HUES48 (cell line): Measurements from ENCODE around the gene MGAT3.

Experiments
- H3K27ac ChIP-seq: one replicate; pipeline ENCODE4 v1.7.0; 2013; ENCODE audit warnings: low read depth, low read length, inconsistent platforms
- H3K27me3 ChIP-seq: 2 replicates; pipeline ENCODE4 v1.6.1; 2013; ENCODE audit warnings: mild to moderate bottlenecking, low read length; ENCODE audit not compliant: control insufficient read depth, insufficient read depth
- H3K36me3 ChIP-seq: 2 replicates; pipeline ENCODE4 v1.6.1; 2013; ENCODE audit warnings: low read length; ENCODE audit not compliant: control insufficient read depth, insufficient read depth
- H3K4me1 ChIP-seq: 2 replicates; pipeline ENCODE4 v1.6.1; 2013; ENCODE audit warnings: mild to moderate bottlenecking, low read length; ENCODE audit not compliant: control insufficient read depth, insufficient read depth
- H3K4me3 ChIP-seq: 2 replicates; pipeline ENCODE4 v1.5.1; 2013; ENCODE audit warnings: mild to moderate bottlenecking, low read depth, low read length
- H3K9ac ChIP-seq: 2 replicates; pipeline ENCODE4 v1.6.1; 2013; ENCODE audit warnings: mild to moderate bottlenecking, low read depth, low read length, moderate library complexity
- H3K9me3 ChIP-seq: 2 replicates; pipeline ENCODE4 v1.6.1; 2013; ENCODE audit warnings: low read length; ENCODE audit not compliant: control insufficient read depth, insufficient read depth

The MGAT3 gene

GRCh38 chr22:39429186-39429585 is 27.6 kb upstream of the MGAT3 start:
- Histone ChIP-seq H3K9me3 (no peaks in the 10 kb centered on the region), H3K4me3 (peak overlapping the region; percentile 34; the same call in 1 of the 2 replicates), H3K36me3 (peaks cover 30% of the 10 kb centered on the region), H3K9ac (0 out of 2 replicates have a peak overlapping the region, but pooled peaks have one; percentile 46), H3K27ac (peak overlapping the region; percentile 80), H3K27me3 (no peaks in the 10 kb centered on the region), H3K4me1 (peaks cover 16% of the 10 kb centered on the region)

GRCh38 chr22:39429916-39430575 is 26.8 kb upstream of the MGAT3 start:
- Histone ChIP-seq H3K4me3 (no peak overlapping the region), H3K36me3 (peaks cover 25% of the 10 kb centered on the region), H3K4me1 (peaks cover 16% of the 10 kb centered on the region), H3K27ac (no peak overlapping the region), H3K9ac (no peak overlapping the region), H3K9me3 (no peaks in the 10 kb centered on the region), H3K27me3 (no peaks in the 10 kb centered on the region)

- Histone ChIP-seq H3K27me3 (no peaks in the 10 kb centered on the region), H3K4me3 (no peak overlapping the region), H3K4me1 (peaks cover 16% of the 10 kb centered on the region), H3K9me3 (no peaks in the 10 kb centered on the region), H3K9ac (no peak overlapping the region), H3K27ac (no peak overlapping the region), H3K36me3 (peaks cover 25% of the 10 kb centered on the region)
Observed at GRCh38 chr22:39430576-39431150, 26.1 kb upstream of the MGAT3 start.

- Histone ChIP-seq H3K27me3 (no peaks in the 10 kb centered on the region), H3K4me1 (peaks cover 16% of the 10 kb centered on the region), H3K4me3 (no peak overlapping the region), H3K9ac (no peak overlapping the region), H3K9me3 (no peaks in the 10 kb centered on the region), H3K27ac (no peak overlapping the region), H3K36me3 (peaks cover 24% of the 10 kb centered on the region)
Observed at GRCh38 chr22:39431216-39431801, 25.5 kb upstream of the MGAT3 start.

- no peak overlapping the region for H3K27ac ChIP-seq
- H3K9ac ChIP-seq, result no peak overlapping the region
- peaks cover 16% of the 10 kb centered on the region for H3K4me1 ChIP-seq
- no peaks in the 10 kb centered on the region for H3K27me3 ChIP-seq
- H3K4me3 ChIP-seq, result no peak overlapping the region
- H3K9me3 ChIP-seq, result no peaks in the 10 kb centered on the region
- H3K36me3 ChIP-seq, result peaks cover 19% of the 10 kb centered on the region
Observed at GRCh38 chr22:39431821-39432251, 25.0 kb upstream of the MGAT3 start.

- Histone ChIP-seq H3K4me1 (peaks cover 17% of the 10 kb centered on the region), H3K27me3 (no peaks in the 10 kb centered on the region)
Observed at GRCh38 chr22:39432361-39432811, 24.4 kb upstream of the MGAT3 start.

GRCh38 chr22:39433476-39434242 is 23.2 kb upstream of the MGAT3 start:
- peaks cover 4% of the 10 kb centered on the region; the same call in 1 of the 2 replicates for H3K27me3 ChIP-seq
- no peaks in the 10 kb centered on the region for H3K9me3 ChIP-seq
- peaks cover 14% of the 10 kb centered on the region for H3K36me3 ChIP-seq
- peaks cover 14% of the 10 kb centered on the region for H3K4me1 ChIP-seq
- H3K4me3 ChIP-seq, result no peak overlapping the region
- H3K9ac ChIP-seq, result no peak overlapping the region
- no peak overlapping the region for H3K27ac ChIP-seq

More at GRCh38 chr22:39432361-39432811, 24.4 kb upstream of the MGAT3 start:
- Histone ChIP-seq H3K27ac (no peak overlapping the region), H3K9ac (no peak overlapping the region), H3K9me3 (no peaks in the 10 kb centered on the region), H3K36me3 (peaks cover 14% of the 10 kb centered on the region), H3K4me3 (no peak overlapping the region)

GRCh38 chr22:39434243-39434653 is 22.6 kb upstream of the MGAT3 start:
- peaks cover 8% of the 10 kb centered on the region for H3K4me1 ChIP-seq
- H3K27me3 ChIP-seq, result peaks cover 4% of the 10 kb centered on the region; the same call in 1 of the 2 replicates
- peaks cover 14% of the 10 kb centered on the region for H3K36me3 ChIP-seq
- H3K9ac ChIP-seq, result no peak overlapping the region
- no peaks in the 10 kb centered on the region for H3K9me3 ChIP-seq
- no peak overlapping the region for H3K27ac ChIP-seq
- H3K4me3 ChIP-seq, result no peak overlapping the region

GRCh38 chr22:39434721-39435120 is 22.1 kb upstream of the MGAT3 start:
- H3K27me3 ChIP-seq, result peaks cover 4% of the 10 kb centered on the region; the same call in 1 of the 2 replicates
- no peaks in the 10 kb centered on the region for H3K9me3 ChIP-seq
- H3K36me3 ChIP-seq, result peaks cover 12% of the 10 kb centered on the region
- peaks cover 6% of the 10 kb centered on the region; the same call in 1 of the 2 replicates for H3K4me1 ChIP-seq
- H3K9ac ChIP-seq, result no peak overlapping the region
- no peak overlapping the region for H3K4me3 ChIP-seq
- no peak overlapping the region for H3K27ac ChIP-seq

- Histone ChIP-seq H3K4me1 (peaks cover 6% of the 10 kb centered on the region; the same call in 1 of the 2 replicates), H3K9ac (no peak overlapping the region), H3K4me3 (no peak overlapping the region), H3K27me3 (peaks cover 4% of the 10 kb centered on the region; the same call in 1 of the 2 replicates), H3K9me3 (no peaks in the 10 kb centered on the region), H3K27ac (no peak overlapping the region), H3K36me3 (peaks cover 7% of the 10 kb centered on the region)
Observed at GRCh38 chr22:39435616-39436015, 21.2 kb upstream of the MGAT3 start.
